T47D (cell line): Measurements from ENCODE around the gene RGS10.

ENCODE experiments used
- DNase-seq, 2 experiments: peaks; one replicate each; pipeline versions ENCODE4 v3.0.0 to v3.0.0-alpha.2; 2011 to 2012; ENCODE audit warnings: low read depth in 1 of 2, low spot score in 1 of 2
- JUND ChIP-seq: IDR thresholded peaks from 2 replicates; pipeline ENCODE4 v1.6.1; 2012; ENCODE audit warnings: low read depth
- in situ Hi-C: cut with HindIII; loops from 2 replicates; pipeline ENCODE4 v1.10.0; 2016; ENCODE audit warnings: low sequenced_read_pairs, low pct_unique_long_range_greater_than_20kb

The RGS10 gene

DNA sequence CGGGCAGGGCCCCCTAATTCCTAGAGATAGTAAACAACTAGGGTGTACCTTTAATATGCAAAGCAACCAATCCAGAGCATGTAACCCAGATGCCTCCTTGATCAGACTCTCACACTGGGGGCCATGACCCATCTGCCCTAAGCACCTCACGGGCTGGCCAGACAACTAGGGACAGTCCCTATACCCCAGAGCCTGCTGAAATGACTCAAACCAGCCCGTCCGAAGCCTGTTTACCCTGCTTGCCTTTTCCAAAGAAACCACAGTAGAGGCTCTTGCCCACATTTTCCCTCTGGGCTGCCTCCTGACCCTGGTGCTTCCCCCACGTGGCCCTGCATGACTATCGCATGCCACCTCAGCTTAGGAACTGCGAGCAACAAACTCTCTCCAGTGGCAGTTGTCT, 46.2 kb downstream of the RGS10 start:
- no peak for TF ChIP-seq JUND
- in situ Hi-C loops, result no loop called here
- DNase-seq, result no peak

DNA sequence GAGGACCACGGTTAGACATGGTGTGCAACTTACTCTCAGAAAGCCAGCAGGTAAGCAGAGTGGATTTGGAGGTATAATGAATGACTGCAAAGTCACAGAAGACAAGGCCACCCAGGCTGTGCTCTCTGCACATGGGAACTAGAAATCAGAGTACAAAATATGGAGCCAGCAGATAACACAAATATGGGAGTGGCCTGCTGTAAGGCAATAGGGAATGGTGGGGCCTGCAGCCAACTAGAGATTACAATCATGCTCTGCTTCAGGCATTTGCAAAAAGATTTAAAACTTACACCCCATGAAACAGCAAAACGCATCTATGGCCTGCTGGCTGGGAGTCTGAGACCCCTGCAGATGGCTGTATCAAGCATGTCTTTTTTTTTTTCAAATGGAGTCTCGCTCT, 47.0 kb downstream of the RGS10 start:
- DNase-seq, result no peak
- in situ Hi-C loops, result no loop called here
- TF ChIP-seq JUND, result no peak

DNA sequence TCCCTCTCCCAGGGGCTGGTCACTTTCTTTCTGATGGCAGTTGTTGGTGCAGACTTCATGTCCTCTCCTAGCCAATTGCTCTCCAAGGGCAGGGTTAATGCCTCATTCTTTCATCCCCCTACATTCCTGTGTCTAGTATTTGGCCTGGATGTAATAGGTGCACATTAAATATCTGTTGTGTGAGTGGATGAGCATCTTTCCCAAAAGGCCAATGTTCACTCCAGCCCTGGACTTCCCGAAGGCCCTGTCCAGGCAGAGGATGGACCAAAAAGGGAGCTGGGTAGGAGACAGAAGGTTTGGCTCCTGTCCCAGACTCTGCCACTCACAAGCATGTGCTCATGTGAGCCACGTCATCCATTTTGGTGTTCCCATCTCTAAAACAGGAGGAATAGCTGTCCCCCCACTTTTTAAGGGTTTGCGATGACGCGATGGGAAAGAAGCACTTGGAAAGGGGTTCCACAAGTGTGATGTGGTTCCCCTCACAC, 47.5 kb downstream of the RGS10 start:
- in situ Hi-C loops, result no loop called here
- no peak for DNase-seq
- TF ChIP-seq JUND, result no peak

DNA sequence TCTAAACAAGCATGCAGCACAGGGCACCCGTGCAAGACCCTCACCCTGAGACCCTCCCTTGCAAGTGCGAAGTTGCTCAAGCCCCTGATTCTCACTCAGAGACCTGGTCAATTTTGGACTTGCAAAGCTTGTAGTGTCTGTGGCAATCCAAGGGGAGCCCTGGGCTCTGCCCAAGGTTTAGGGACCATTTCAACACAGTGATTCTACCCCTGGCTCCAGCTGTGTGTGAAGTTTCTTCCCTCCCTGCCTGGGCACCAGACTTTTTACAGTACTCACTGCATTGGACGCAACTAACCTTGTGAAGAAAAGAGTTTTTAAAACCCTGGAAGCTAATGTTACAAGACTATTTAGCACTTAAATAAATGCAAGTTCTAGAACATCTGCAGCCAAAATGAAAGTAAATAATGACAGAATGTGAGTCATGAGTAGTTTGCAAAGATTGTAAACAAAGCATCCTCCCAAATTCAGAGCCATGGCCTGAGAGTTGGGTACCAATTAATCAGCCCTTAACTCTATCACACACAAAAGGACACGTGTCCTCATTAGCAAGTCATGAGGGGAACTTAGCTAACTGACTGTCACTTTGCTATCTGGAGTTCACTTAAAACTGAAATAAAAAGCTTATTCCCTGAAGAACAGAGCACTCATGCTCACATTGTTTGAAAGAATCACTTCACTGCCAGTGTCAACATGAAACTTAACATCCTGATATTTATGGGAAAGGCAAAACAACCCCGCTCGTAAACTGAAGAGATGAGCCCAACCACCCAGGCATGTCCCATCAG, 48.1 kb downstream of the RGS10 start:
- in situ Hi-C loops, result no loop called here
- DNase-seq, result no peak
- TF ChIP-seq JUND, result no peak

DNA sequence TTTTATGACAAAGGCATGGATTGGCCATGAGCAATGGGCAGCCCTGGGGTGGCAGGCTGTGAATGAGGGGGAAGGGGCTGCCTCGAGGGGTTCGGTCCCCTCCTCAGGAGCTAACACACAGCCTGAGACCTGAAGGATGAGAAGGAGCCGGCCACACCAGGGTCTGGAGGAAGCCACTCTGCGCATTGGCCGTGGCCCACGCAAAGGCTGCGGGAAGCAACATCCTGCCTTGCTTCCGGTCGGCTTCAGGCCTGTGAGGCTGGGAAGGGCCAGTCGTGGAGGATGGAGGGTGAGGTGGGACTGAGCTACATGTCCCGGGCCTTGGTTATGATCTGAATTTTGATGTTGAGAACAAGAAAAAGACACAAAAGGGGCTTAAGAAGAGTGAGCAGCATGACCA, 49.4 kb downstream of the RGS10 start:
- no peak for TF ChIP-seq JUND
- DNase-seq, result no peak
- in situ Hi-C loops, result no loop called here

DNA sequence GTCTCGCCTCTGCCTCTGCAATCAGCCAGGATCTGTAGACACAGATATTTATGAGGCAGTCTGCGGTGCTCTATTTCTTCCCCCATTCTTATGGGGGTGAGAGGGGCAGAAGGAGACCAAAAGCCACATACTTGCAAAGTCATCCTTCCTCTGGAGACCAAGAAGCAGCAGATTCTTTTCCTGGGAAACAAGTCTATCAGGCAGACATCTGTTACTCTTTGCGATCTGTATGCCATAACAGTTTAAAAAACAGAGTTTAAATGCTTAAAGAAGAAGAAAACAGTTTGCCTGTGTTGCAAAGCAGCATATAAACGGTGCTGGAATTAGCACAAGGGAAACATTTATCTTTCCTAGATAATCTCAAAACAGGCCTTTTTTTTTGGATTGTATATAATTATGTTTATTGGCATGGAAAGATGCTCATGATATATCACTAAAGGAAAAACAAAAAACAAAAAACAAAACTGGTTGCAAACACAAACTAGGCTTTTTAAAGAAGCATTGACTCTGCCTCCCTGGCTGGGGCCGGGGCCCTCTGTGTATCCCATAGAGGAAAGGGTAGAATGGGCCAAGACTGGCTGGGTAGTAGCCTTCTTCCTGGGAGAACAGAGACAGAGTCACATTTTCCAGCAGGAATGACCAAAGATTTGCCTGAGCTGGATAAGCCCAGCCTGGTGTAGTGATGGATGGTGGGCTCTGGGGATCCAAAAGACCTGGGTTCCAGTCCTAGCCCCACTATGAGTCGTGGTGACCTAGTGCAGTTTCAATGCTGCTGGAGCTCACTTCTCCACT, 50.4 kb downstream of the RGS10 start:
- in situ Hi-C loops, result no loop called here
- no peak for TF ChIP-seq JUND
- DNase-seq, result no peak

DNA sequence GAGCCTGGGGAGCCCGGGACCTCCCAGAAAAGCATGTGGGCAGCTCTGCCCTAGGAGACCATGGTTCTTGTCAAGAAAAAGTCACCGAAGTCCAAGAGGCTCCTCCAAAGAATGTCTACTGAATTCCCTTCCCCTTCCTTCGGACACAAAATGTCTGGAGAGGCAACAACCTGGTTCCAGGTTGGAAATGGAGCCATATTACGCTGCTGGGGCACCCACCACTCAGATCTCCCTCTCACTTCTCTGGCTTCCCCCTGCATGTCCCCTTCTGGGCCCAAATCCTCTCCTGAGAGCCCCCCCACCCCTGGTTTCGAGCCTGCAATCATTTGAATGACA, 52.6 kb downstream of the RGS10 start:
- no peak for DNase-seq
- in situ Hi-C loops, result no loop called here

DNA sequence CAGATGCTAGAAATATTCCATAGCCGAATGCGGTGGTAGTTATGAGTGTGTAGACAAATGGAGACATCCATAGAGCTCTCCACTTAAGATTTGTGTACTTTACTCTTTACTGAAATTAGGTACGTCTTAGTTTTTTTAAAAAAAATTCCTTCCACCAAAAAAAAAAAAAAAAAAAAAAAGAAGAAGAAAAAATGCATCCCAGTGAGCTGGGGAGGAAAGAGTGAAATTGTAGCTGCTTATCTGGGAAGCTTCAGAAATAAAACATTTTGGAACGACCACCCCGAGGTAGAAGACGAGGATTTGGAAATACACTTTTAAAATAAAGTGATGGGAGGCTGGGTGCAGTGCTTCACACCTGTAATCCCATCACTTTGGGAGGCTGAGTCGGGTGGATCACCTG, 53.8 kb downstream of the RGS10 start:
- no peak for TF ChIP-seq JUND
- DNase-seq, result no peak
- in situ Hi-C loops, result no loop called here

More for the DNA sequence above, 52.6 kb downstream of the RGS10 start:
- TF ChIP-seq JUND, result no peak

DNA sequence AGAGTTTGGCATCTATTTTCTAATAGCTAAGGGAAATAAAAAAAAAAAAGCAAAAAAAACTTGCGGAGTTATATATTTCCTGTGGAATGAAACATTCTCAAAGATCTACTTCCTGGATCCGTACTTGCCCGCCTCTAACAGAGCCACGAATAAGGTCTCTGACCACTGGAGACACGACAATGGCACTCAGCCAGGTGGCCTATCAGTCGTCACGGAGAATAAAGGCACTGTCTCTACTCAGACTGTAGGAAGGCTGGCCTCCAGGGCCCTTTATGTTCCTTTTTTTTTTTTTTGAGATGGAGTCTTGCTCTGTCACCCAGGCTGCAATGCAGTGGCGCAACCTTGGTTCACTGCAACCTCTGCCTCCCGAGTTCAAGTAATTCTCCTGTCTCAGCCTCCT, 58.7 kb downstream of the RGS10 start:
- DNase-seq, result no peak
- TF ChIP-seq JUND, result no peak
- in situ Hi-C loops, result no loop called here

DNA sequence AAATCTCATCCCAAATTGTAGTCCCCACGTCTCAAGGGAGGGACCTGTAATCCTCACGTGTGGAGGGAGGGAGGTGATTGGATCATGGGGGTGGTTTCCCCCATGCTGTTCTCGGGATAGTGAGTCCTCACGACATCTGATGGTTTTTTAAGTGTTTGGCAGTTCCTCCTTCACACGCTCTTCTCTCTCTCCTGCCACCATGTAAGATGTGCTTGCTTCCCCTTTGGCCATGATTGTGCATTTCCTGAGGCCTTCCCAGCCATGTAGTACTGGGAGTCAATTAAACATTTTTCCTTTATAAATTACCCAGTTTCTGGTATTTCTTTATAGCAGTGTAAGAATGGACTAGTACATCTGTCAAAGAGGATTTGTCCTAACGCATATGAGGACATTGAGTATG, 59.5 kb downstream of the RGS10 start:
- no peak for TF ChIP-seq JUND
- DNase-seq, result no peak
- in situ Hi-C loops, result no loop called here

DNA sequence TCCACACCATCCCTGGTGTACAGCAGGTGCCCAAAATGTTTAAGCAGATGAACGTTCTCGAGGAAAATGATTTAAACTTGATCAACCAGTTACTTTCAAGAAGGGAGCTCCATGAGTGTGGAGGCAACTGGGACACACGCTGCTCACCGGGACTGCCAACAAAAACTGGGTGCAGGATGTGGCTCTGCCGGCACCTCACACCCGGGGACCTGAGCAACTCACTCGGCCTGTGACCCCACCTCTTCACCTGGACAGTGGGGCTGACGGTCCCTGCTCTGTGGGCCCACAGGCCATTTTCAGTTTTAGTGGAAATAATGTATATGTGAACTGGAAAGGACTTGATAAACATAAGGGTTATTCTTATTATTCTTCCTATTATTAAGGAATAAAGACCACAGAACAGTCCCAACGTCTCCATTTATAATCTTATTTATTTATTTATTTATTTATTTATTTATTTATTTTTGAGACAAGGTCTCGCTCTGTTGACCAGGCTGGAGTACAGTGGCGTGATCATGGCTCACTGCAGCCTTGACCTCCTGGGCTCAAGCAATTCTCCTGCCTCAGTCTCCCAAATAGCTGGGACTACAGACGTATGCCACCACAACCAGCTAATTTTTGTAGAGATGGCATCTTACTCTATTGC, 60.6 kb downstream of the RGS10 start:
- in situ Hi-C loops, result no loop called here
- no peak for DNase-seq

DNA sequence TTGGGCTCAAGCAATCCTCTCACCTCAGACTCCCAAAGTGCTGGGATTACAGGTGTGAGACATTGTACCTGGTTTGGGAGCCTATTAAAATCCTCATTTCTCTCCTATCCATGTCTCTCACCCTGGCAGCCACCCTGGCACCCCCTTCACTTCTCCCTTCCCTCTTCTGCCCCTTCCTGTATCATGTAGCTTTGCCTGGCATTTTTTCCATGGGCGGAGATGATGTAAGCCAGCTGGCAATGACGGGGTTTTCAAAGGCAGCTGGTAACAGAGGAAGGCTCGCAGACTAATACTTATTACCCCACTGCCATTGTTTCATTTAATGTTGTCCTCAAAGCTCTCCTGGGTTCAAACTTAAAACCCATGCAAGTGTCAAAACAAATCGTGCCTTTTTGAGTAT, 61.9 kb downstream of the RGS10 start:
- in situ Hi-C loops, result no loop called here
- no peak for DNase-seq
- TF ChIP-seq JUND, result no peak

More for the DNA sequence above, 60.6 kb downstream of the RGS10 start:
- no peak for TF ChIP-seq JUND

DNA sequence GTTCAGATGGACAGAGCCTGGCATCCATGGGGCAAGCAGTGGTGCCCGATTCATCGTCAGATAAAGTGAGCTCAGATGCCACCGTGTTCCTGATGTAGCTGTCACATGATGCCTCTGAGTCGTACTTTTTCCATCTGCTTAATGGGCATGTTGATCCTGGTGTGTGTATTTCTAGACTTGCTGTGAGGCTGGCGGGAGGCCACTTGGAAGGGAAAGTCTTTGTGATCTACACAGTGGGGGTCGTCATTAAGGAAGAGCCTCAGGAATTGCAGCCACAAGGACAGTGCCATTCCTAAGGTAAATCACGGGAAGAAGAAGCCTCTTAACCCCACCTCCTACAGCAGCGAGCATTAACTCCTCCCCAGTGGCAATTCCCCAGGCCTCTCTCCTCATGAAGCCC, 63.0 kb downstream of the RGS10 start:
- no peak for DNase-seq
- in situ Hi-C loops, result no loop called here
- TF ChIP-seq JUND, result no peak
